ENCODE data around the gene TRAPPC2L. TPM values are rescaled to one million over a fixed set of nuclear protein-coding genes. Genes with fewer than 3 reads are reported as not detected.
"Not testable (repeated sequence)": the region's sequence is repeated elsewhere in the genome, so short reads cannot be mapped to it uniquely, and the experiment has no call there.

Gene TRAPPC2L
- total RNA-seq, 1 experiment from 2014 or later: 52.9 TPM

- DNase-seq (ENCODE audit: low spot score): no peak
Measured at GRCh38 chr16:88891083-88891482, 34.2 kb downstream of the TRAPPC2L start.

DNA sequence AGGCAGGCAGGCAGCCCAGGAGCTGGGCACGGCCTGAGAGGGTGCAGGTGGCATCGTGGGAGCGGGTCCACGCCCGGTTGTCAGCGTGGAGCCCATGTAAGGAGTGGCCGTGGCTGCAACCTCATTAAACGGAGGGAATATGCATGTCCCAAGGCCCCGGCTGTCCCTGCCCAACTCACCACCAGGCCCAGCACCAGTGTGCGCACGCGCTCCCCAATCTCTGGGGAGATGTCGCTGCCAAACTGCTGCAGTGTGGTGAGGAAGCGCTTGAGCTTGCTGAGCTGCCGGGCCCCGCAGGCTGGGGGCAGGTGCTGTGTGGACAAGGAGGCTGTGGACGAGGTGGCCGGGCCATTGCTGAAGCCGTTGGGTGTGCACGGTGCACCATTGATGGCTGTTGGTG is 35.1 kb downstream of the TRAPPC2L start:
- no peak for DNase-seq (ENCODE audit: low spot score)

DNA sequence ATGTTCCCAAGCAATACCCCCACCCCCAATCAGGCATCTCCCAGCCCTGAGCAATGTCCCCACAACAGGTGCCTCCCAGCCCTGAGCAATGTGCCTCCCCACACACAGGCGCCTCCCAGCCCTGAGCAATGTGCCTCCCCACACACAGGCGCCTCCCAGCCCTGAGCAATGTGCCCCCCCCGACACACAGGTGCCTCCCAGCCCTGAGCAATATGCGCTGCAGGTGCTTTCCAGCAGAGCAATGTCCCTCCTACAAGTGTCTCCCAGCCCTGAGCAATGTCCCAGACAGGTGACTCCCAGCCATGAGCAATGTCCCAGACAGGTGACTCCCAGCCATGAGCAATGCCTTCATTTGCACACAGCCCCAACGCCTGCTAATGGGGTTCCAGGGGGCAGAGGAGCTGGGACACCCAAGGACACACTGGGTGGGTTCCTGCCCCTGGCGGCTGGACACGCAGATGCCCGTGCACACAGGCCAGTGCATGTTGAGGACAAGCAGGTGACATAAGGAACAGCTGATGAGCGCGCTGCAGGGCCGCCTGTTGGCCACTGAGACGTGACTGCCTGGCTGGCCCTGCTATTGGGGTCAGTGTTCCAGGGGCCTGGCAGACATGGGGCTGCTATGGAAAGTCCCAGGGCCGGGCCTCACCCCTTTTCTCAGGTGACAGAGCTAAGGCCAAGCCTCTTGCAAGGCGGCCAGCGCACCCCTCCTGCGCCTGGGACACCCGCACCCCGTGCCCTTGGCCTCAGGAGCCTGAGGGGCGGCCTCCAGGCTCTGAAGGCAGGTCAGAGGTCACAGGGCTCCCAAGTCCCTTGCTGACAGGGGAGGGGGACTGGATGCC is 36.4 kb downstream of the TRAPPC2L start:
- no peak for DNase-seq (ENCODE audit: low spot score)

DNA sequence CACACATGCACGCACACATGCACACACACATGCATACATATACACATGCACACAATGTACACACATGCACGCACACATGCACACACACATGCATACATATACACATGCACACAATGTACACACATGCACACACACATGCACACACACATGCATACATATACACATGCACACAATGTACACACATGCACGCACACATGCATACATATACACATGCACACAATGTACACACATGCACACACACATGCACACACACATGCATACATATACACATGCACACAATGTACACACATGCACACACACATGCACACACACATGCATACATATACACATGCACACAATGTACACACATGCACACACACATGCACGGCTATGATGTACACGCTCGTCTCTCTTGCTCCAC is 37.3 kb downstream of the TRAPPC2L start:
- not testable (repeated sequence) for DNase-seq (ENCODE audit: low spot score)

DNA sequence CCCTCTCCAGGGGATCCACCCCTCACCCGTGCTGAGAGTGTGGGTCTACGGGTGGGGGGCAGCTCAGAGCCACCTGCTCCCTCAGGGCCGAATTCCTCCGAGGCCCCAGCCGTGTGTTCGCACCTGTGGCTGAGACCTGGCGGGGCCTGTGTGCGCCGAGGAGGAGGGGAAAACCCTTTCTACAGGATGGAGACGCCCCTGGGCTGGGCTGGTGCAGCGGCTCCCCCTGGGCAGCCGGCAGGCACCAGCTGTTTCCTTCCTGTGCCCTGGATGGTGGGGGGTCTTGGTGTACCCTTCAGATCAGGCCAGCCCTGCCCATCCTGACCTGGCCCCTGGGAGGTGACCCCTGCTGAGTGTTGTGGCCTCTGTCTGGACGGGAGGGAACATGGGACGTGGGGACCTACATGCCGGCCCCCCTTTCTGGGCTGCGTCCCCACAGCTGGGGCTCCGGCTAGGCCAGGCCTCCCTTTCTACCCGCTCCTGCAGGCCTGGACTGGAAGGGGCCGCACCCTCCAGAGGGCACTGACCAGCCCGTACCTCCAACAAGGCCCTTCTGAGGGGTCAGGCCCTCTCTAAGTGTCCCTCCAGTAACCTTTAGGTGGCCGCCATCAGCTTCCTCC is 37.9 kb downstream of the TRAPPC2L start:
- no peak for DNase-seq (ENCODE audit: low spot score)

GRCh38 chr16:88895335-88895734 is 38.4 kb downstream of the TRAPPC2L start:
- no peak for DNase-seq (ENCODE audit: low spot score)

DNA sequence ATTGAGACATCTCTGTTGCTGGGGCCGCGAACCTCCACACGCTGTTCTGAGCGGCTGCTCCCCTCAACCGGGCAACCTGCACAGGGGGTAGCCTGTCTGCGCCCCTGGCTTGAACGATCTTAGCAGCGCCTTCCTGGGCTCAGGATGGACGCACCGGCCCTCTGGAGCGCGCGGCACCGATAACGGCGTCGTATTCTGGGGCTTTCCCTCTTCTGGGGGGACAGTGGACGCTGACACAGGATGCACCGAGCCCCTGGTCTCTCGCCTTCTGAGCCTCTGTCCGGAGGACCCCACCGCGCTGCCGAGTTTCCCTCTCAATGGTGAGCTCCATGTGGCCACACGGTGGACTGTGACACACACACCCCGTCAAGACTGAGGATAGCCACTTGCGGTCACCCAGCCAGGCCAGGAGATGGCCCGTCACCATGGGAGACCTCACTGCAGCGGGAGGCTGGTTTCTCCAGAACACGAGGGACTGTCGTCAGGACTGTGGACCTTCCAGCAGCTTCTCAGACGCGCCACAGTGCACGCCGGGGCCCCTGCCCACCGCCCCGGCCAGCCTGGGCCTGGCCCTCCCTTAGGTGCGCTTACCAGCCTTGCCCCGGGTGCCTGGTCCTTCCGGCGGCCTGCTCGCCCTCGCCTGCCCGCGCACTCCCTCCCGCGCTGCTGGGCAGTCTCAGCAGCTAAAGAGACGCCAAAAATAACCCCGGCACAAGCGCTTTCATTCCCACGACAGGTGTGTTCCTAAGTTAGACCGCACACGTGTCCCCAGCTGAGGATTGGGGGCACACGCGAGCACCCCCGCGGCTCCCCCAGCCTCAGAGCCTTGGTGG is 39.5 kb downstream of the TRAPPC2L start:
- DNase-seq (ENCODE audit: low spot score): no peak

GRCh38 chr16:88897696-88898425 is 40.9 kb downstream of the TRAPPC2L start:
- DNase-seq (ENCODE audit: low spot score): no peak

DNA sequence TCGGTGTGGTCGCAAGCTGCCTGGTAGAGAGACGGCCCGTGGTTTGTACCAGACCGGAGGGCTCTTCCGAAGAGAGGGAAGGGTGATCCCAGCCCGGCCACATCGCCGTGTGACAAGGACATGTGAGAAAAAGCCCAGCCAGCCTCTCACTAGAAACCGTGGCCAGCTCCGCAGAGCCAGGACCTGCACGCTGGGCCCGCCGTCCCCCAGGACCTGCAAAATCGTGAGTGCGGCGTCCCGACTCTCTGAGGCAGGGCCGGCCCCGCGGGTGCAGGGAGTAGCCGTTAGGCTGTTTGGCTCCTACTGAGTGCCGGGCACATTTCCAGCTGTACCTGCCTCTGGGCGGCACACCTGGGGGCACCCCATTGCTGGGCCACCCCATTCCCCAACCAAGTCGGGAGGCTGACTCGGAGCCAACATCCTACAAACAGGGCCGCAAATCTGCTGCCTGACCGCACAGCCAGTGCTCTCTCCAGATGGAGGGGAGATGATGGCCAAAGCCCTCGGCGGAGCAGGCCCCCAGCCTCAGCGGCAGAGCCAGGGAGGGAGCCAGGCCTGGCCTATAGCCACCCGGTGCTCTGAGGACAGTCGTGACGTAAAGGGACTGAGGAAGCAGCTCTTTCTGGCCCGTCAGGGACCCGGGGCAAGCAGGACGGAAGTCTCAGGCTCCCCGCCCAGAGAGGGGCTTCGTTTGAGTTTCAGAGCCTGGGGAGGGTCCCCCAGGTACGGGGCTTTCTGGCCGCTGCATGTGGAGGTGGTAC is 43.2 kb downstream of the TRAPPC2L start:
- DNase-seq (ENCODE audit: low spot score): no peak

GRCh38 chr16:88900662-88901052 is 43.7 kb downstream of the TRAPPC2L start:
- no peak for DNase-seq (ENCODE audit: low spot score)

DNA sequence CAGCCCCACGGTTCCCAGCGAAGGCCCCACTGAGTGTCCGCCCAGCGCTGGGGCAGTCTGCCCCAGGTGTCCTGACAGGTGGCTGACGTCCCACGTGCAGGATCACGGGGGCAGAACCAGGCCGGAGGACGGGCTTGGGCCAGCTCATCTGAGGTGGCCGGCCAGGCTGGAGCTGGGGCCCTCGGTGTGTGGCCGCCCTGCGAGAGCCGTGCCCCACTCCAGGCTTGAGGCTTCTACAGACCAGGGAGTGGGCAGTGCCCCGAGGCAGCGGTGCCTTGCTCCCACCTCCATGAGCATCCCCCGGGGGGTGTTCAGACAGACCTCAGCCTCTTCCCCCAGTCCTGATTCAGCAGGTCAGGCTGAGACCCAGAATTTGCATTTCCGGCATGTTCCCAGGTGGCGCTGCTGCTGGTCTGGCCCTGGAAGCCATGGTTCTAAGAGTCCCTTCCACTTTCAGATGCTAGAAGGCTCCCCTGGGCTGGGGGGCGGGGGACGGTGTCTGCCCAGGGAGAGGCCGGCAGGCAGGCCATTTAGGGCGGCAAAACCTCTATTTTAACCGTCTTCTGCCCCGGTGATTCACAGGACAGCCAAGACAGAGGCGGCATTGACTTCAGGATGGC is 44.9 kb downstream of the TRAPPC2L start:
- no peak for DNase-seq (ENCODE audit: low spot score)

- no peak for DNase-seq (ENCODE audit: low spot score)
Measured at GRCh38 chr16:88902744-88903143, 45.8 kb downstream of the TRAPPC2L start.

DNA sequence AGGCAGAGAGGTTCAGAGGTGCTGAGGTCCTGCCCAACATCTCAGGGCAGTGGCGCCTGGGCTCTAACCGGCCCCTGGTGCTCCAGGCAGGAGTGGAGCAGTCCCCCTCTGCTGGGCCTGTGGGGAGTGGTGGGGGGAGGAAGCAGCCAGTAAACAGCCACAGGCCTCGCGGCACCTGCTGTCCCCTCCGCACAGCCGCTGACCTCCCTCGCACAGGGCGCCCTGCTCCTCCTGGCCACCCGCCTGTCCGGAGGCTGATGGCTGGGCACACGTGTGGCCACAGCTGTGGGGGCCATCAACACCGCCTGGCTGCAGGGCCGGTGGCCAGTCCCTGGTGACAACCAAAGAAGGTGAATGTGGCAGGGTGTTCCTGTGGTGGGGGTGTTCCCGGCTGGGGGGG is 46.3 kb downstream of the TRAPPC2L start:
- no peak for DNase-seq (ENCODE audit: low spot score)

DNA sequence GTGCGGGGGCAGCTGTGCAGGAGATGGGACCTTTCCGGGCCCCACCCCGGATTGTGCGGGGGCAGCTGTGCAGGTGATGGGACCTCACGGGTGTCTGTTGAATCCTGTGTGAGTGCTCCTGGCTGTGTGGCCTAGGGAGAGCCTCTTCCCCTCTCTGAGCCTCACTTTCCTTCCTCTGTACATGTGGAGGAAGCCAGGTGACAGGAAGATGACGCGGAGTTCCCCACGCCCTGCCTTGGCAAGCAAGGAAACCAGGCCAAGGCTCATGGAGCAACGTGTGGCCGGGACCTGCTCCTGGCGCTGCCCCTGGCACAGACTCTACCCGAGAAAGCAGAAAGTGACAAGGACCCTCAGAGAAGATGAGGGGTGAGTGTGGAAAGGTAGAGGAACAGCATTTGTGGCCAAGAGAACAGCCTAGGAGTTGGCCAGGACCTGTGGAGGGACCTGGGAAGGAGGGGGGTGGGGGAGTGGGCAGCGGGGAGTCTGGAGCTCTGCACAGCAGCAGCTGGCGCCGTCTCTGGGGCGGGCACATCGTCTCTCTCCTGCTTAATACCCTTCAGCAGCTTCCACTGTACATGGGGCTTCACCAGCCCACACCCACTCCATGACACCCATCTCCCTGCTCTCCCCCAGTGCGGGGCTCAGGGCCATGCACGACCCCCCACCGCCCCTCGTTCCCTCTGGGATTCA is 47.9 kb downstream of the TRAPPC2L start:
- DNase-seq (ENCODE audit: low spot score): no peak

DNA sequence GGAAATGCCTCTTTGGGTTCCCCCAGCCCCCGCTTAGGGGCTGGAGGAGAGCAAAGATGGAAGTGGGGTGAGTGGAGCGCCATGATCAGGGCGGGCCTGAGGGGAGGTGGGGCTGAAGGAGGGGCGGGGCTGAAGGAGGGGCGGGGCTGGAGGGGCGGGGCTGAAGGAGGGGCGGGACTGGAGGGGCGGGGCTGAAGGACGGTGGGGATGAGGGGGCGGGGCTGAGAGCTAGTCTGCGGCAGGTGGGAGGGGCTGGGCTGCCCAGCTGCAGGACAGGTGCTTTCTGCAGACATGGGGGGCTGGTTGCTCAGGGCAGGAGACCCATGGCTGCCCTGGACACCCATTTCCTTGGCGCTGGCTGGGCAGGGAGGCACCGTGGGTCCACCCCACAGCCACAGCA is 48.6 kb downstream of the TRAPPC2L start:
- DNase-seq (ENCODE audit: low spot score): no peak

DNA sequence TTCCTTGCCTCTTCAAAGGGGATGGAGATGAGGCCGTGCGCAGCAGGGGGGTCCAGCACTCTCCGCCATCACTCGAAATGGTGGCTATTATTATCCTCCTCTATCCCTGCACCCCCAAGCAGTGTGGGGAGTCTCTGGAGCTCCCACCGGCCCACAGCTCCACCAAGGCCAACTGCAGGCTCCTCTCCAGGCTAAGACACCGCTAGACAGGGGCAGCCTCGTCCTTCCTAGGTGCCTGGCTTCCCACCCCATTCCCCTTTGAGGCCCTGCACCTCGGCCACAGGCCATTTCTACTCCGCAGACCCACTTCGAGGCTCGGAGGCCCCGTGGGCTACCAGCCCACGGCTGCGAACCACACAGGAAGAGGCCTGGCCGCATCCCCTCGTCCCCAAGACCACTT is 49.1 kb downstream of the TRAPPC2L start:
- no peak for DNase-seq (ENCODE audit: low spot score)

GRCh38 chr16:88906535-88907105 is 49.7 kb downstream of the TRAPPC2L start:
- DNase-seq (ENCODE audit: low spot score): no peak

GRCh38 chr16:88907768-88908167 is 50.8 kb downstream of the TRAPPC2L start:
- DNase-seq (ENCODE audit: low spot score): peak; percentile 92

DNA sequence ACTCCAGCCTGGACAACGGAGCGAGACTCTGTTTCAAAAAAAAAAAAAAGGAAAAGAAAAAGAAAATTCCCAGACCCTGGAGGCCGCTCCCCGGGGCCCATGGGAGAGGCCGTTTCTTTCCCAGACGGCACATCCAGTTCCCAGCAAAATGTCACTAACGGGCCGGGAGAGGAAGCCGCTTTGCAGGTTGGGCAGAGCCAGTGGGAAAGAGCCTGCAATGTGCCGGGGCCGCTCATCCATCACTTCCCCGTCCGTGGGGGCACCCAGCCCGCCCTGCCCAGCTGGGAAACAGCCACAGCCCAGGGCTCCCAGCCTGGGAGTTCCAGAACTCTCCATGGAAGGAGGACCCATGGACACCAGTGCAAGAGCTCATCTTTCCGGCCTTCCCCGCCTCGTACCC is 51.4 kb downstream of the TRAPPC2L start:
- no peak for DNase-seq (ENCODE audit: low spot score)

All from A172 (cell line).